HFF-Myc (cell line): ENCODE measurements around the gene DNAH11.

ENCODE experiments used
- DNase-seq: peaks from one replicate; pipeline ENCODE4 v3.0.0-alpha.2; 2011; ENCODE audit warnings: low read depth; ENCODE audit errors: extremely low read depth
- H3K4me3 ChIP-seq: replicated peaks from 2 replicates; pipeline ENCODE4 v1.5.1; 2011; ENCODE audit warnings: low read depth, mild to moderate bottlenecking, control low read depth, low read length
- CTCF ChIP-seq: IDR thresholded peaks from 2 replicates; pipeline ENCODE4 v1.5.1; 2012; ENCODE audit warnings: mild to moderate bottlenecking, low read depth, low read length, control low read depth; ENCODE audit errors: missing control alignments

DNAH11 gene

GRCh38 chr7:21542891-21543527 is at the start of gene DNAH11:
TSS of gene DNAH11 (plus strand) at chr7:21543039. CDS start at chr7:21543246, 207 bp downstream.
- DNase-seq: no peak

GRCh38 chr7:21495731-21496130 is 47.1 kb upstream of the DNAH11 start:
- TF ChIP-seq CTCF: no peak
- no peak for DNase-seq
- no peak overlapping the region for H3K4me3 ChIP-seq

More at GRCh38 chr7:21542891-21543527, at the start of gene DNAH11:
- peak within 1 kb of the TSS; percentile 25 for H3K4me3 ChIP-seq
- no peak for TF ChIP-seq CTCF

DNA sequence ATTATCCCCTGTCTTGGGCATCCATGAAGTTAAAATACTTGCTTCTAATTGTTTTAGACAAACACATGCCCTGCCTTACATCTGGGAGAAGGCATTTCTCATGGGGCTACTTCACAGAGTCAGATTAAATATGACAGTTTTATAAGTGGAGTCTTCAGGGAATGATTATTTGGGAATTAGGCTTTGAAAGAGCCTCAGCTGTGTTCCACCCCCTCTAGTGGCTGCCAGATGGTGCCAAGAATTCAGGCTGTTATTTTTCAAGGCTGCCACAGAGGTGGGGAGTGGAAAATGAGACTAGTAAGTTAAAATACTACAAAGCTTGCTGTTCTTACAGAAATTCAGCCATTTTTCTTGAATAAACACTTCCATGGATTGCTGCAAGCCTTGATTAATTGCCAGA is 45.8 kb upstream of the DNAH11 start:
- TF ChIP-seq CTCF: peak; percentile 37
- no peak overlapping the region for H3K4me3 ChIP-seq
- DNase-seq: peak; percentile 2

DNA sequence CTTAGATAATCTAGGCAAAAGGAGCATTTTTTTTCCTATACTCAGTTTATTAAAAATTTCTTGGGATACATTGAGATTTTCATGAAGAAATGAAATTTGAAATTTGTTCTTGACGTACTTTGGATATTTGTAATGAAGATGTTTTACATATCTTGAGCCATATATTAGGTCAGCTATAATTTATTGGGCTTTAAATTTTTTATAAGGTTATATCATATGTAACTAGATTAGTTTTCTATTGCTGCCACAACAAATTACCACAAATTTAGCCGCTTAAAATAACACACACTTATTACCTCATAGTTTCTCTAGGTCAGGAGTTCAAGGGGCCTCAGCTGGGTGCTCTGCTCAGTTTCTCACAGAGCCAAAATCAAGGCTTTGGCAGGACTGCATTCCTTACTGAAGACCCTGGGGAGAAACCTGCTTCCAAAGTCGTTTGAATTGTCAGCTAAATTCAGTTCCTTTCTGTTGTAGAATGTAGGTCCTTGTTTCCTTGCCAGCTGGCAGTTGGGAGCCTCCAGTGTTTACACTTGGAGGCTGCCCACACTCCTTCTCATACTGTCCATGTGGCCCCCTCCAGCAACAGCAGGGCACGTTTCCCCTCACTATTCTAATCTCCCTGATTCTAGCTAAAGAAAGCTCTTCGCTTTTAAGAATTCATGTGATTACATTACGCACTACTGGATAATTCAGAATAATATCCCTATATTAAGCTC is 42.6 kb upstream of the DNAH11 start:
- no peak overlapping the region for H3K4me3 ChIP-seq
- no peak for TF ChIP-seq CTCF
- DNase-seq: no peak

DNA sequence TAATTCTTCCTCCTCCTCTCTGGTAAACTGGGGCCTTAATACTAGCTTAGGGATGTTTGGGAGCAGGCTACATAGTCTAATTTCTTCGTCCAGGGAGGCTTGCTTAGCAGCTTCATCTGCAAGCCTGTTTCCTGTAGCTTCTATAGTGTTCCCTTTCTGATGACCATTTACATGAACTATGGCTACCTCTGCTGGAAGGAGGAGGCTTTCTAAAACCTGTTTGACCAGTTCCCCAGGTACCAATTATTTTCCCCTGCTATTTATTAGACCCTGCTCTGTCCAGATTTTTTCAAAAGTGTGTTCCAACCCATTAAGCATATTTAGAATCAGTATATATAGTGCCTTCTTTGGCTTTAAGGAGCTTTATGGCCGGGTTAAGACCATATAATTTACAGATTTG is 38.8 kb upstream of the DNAH11 start:
- no peak overlapping the region for H3K4me3 ChIP-seq

DNA sequence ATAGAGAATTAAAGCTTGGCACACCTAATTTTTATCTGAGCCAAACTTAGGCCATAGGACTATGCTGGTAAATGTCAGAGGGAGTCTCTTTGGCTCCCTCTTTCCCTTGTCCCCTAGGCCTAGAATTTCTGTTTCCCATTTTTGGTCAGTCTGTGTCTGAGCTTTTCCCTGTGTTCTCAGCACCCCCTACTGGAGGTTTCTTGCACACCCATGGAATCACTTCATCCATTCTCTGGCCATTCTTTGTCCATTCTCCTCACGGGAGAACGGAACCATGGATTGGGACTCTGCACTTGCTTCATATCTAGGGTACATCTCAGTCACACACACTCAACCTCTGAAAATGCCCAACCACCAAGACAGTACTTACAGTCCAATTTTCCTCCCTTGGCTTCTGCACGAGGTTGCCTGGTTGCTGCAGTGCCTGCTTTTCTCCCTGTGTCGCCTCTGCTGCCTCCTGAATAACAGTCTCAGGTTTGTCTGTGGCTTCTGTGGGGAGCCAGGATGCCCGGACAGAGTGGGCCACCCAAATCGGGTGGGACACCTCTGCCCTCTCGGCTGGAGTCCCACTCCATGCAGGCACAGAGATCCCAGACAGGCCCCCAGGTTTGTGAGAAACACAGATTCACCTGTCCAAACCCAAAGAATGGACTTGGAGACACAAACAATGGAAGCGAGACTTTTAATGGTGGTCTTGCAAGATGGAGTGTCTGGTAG is 35.1 kb upstream of the DNAH11 start:
- TF ChIP-seq CTCF: peak; percentile 82
- DNase-seq: peak; percentile 19
- H3K4me3 ChIP-seq: no peak overlapping the region

More for the DNA sequence above, 38.8 kb upstream of the DNAH11 start:
- no peak for TF ChIP-seq CTCF
- DNase-seq: no peak
